ENCODE measurements around the gene UBE2B. TPM values are rescaled to one million over a fixed set of nuclear protein-coding genes. Genes with fewer than 3 reads are reported as not detected.

Gene UBE2B
- total RNA-seq, 3 donors from 2014 or later = 84.1 to 104 (median 95.9) TPM

- no peaks in the 10 kb centered on the region for H3K27me3 Mint-ChIP-seq (ENCODE audit: low read depth)
- H3K9me3 Mint-ChIP-seq = no peaks in the 10 kb centered on the region
- DNase-seq (no peak), ATAC-seq (no peak)
- no peaks in the 10 kb centered on the region for H3K36me3 Mint-ChIP-seq (ENCODE audit: insufficient read depth)
- no peak overlapping the region for H3K4me3 Mint-ChIP-seq
- peaks cover 16% of the 10 kb centered on the region for H3K4me1 Mint-ChIP-seq (ENCODE audit: low read depth)
Measured at GRCh38 chr5:134437340-134437846, 66.0 kb downstream of the UBE2B start.

GRCh38 chr5:134437847-134438581 lies 66.6 kb downstream of the UBE2B start:
- Mint-ChIP-seq H3K9me3 (no peaks in the 10 kb centered on the region), H3K4me3 (no peak overlapping the region), H3K27me3 (ENCODE audit: low read depth) (no peaks in the 10 kb centered on the region)

GRCh38 chr5:134438721-134439123 lies 67.4 kb downstream of the UBE2B start:
- Mint-ChIP-seq H3K27me3 (ENCODE audit: low read depth) (no peaks in the 10 kb centered on the region), H3K36me3 (ENCODE audit: insufficient read depth) (no peaks in the 10 kb centered on the region), H3K9me3 (no peaks in the 10 kb centered on the region), H3K4me3 (no peak overlapping the region), H3K4me1 (ENCODE audit: low read depth) (peaks cover 13% of the 10 kb centered on the region)
- ATAC-seq (no peak), DNase-seq (no peak)

More at GRCh38 chr5:134437847-134438581, 66.6 kb downstream of the UBE2B start:
- ATAC-seq (no peak), DNase-seq (no peak)
- Mint-ChIP-seq H3K4me1 (ENCODE audit: low read depth) (peaks cover 13% of the 10 kb centered on the region), H3K36me3 (ENCODE audit: insufficient read depth) (no peaks in the 10 kb centered on the region)

- no peak for DNase-seq
- Mint-ChIP-seq H3K9me3 (no peaks in the 10 kb centered on the region), H3K36me3 (ENCODE audit: insufficient read depth) (no peaks in the 10 kb centered on the region), H3K4me3 (no peak overlapping the region), H3K4me1 (ENCODE audit: low read depth) (peaks cover 13% of the 10 kb centered on the region), H3K27me3 (ENCODE audit: low read depth) (no peaks in the 10 kb centered on the region)
- ATAC-seq = no peak
Measured at GRCh38 chr5:134439210-134439654, 67.9 kb downstream of the UBE2B start.

GRCh38 chr5:134440201-134440755 lies 68.9 kb downstream of the UBE2B start:
- DNase-seq (no peak), ATAC-seq (no peak)
- H3K4me1 Mint-ChIP-seq (ENCODE audit: low read depth) = peaks cover 15% of the 10 kb centered on the region
- H3K36me3 Mint-ChIP-seq (ENCODE audit: insufficient read depth) = no peaks in the 10 kb centered on the region
- no peaks in the 10 kb centered on the region for H3K9me3 Mint-ChIP-seq
- H3K4me3 Mint-ChIP-seq = no peak overlapping the region
- no peaks in the 10 kb centered on the region for H3K27me3 Mint-ChIP-seq (ENCODE audit: low read depth)

Other genes with a start within 250 kb of the UBE2B start
- 100 to 1,000 TPM; 273 to 286 (median 282) TPM for gene SKP1, start 194.6 kb upstream of the UBE2B start, total RNA-seq
- 100 to 1,000 TPM; 206 to 213 (median 209) TPM for gene PPP2CA, start 145.5 kb upstream of the UBE2B start, total RNA-seq
- gene CDKL3, start 4.4 kb upstream of the UBE2B start, total RNA-seq = 1 to 10 TPM in 2 of 3 donors, under 1 TPM in 1; 0.71 to 1.8 (median 1.3) TPM
- 10 to 100 TPM; 44.0 to 44.4 (median 44.0) TPM for gene CDKN2AIPNL, start 40.3 kb downstream of the UBE2B start, total RNA-seq
- gene JADE2, start 154.1 kb downstream of the UBE2B start, total RNA-seq = 10 to 100 TPM; 73.6 to 83.6 (median 76.8) TPM